IMR-90 (cell line): ENCODE data around the gene SORD. TPM values are rescaled to one million over a fixed set of nuclear protein-coding genes. Genes with fewer than 3 reads are reported as not detected.

Experiments used
- ATAC-seq: fragments of 200-7000 bp; cut with Tn5 transposase; 2 replicates; pipeline ENCODE4 v1.9.1; 2020; ENCODE audit warnings: low read depth, mild to moderate bottlenecking, moderate library complexity
- BruUV-seq: library from RNA; stranded (reverse); fragments of 400-500 nt; replicated peaks from 2 replicates; lab custom pipeline; 2021; lab: Mats Ljungman, UMichigan
- CTCF ChIA-PET: fragments of 300-600 bp; formaldehyde crosslinking; extraction: SDS; loops from one replicate; lab custom pipeline; 2021; ENCODE audit warnings: antibody characterized with exemption; lab: Yijun Ruan, JAX
- POLR2A ChIA-PET: fragments of 300-600 bp; sonication (Branson Sonifier 250); formaldehyde crosslinking; loops from one replicate; lab custom pipeline; 2022; ENCODE audit warnings: antibody characterized with exemption; ENCODE audit not compliant: unreplicated experiment; lab: Charles Lee
- DNase-seq: peaks from one replicate; pipeline ENCODE4 v3.0.0; 2013
- H2AFZ ChIP-seq: replicated peaks from 2 replicates; pipeline ENCODE3; 2013; ENCODE audit warnings: low read length, mild to moderate bottlenecking; ENCODE audit not compliant: poor library complexity
- H2AK5ac ChIP-seq: 2 replicates; pipeline ENCODE4 v1.6.1; 2013; ENCODE audit warnings: low read depth, low read length, inconsistent platforms
- H2AK9ac ChIP-seq: replicated peaks from 2 replicates; pipeline ENCODE3; 2013; ENCODE audit warnings: mild to moderate bottlenecking, low read depth, low read length, moderate library complexity; ENCODE audit not compliant: poor library complexity
- H2BK120ac ChIP-seq: 2 replicates; pipeline ENCODE4 v1.6.1; 2013; ENCODE audit warnings: low read depth, low read length, inconsistent platforms
- H2BK15ac ChIP-seq: 3 replicates; pipeline ENCODE4 v1.6.1; 2013; ENCODE audit warnings: low read depth, low read length, inconsistent platforms
- H2BK20ac ChIP-seq: 2 replicates; pipeline ENCODE4 v1.6.1; 2013; ENCODE audit warnings: low read depth, mild to moderate bottlenecking, inconsistent platforms, low read length, moderate library complexity
- H2BK5ac ChIP-seq: 2 replicates; pipeline ENCODE4 v1.6.1; 2013; ENCODE audit warnings: mild to moderate bottlenecking, low read depth, low read length, inconsistent platforms; ENCODE audit not compliant: poor library complexity, severe bottlenecking
- H3K14ac ChIP-seq: replicated peaks from 2 replicates; pipeline ENCODE4 v1.6.1; 2013; ENCODE audit warnings: low read depth, low read length, inconsistent platforms
- H3K18ac ChIP-seq: 2 replicates; pipeline ENCODE4 v1.6.1; 2013; ENCODE audit warnings: low read depth, low read length, control low read depth
- H3K23ac ChIP-seq: 2 replicates; pipeline ENCODE4 v1.6.1; 2013; ENCODE audit warnings: low read depth, low read length, inconsistent platforms
- H3K27ac ChIP-seq: 2 replicates; pipeline ENCODE4 v1.5.1; 2013; ENCODE audit warnings: mild to moderate bottlenecking, control low read depth, low read length; ENCODE audit not compliant: insufficient read depth
- H3K27me3 ChIP-seq: 2 replicates; pipeline ENCODE4 v1.6.1; 2013; ENCODE audit warnings: low read length; ENCODE audit not compliant: control insufficient read depth, insufficient read depth
- H3K36me3 ChIP-seq: 2 replicates; pipeline ENCODE4 v1.6.1; 2013; ENCODE audit warnings: low read length, mixed read lengths; ENCODE audit not compliant: control insufficient read depth, insufficient read depth
- H3K4ac ChIP-seq: 2 replicates; pipeline ENCODE4 v1.6.1; 2013; ENCODE audit warnings: low read depth, low read length, inconsistent platforms
- H3K4me1 ChIP-seq: 2 replicates; pipeline ENCODE4 v1.6.1; 2013; ENCODE audit warnings: low read length, mixed read lengths; ENCODE audit not compliant: control insufficient read depth, insufficient read depth
- H3K4me2 ChIP-seq: 2 replicates; pipeline ENCODE4 v1.6.1; 2013; ENCODE audit warnings: low read depth, mild to moderate bottlenecking, control low read depth, low read length, moderate library complexity
- H3K4me3 ChIP-seq: 2 replicates; pipeline ENCODE4 v1.5.1; 2013; ENCODE audit warnings: low read depth, mild to moderate bottlenecking, control low read depth, low read length, moderate library complexity; ENCODE audit not compliant: insufficient read depth
- H3K56ac ChIP-seq: 2 replicates; pipeline ENCODE4 v1.6.1; 2013; ENCODE audit warnings: low read length, inconsistent platforms; ENCODE audit not compliant: insufficient read depth; ENCODE audit errors: extremely low read depth
- H3K79me1 ChIP-seq, 2 experiments: 2 replicates each; pipeline ENCODE4 v1.6.1; 2013; ENCODE audit warnings: low read length in 2 of 2, inconsistent platforms in 1 of 2, low read depth in 1 of 2
- H3K9ac ChIP-seq: 2 replicates; pipeline ENCODE4 v1.6.1; 2013; ENCODE audit warnings: low read depth, low read length, control low read depth
- H3K9me1 ChIP-seq: 2 replicates; pipeline ENCODE4 v1.6.1; 2013; ENCODE audit warnings: low read length, inconsistent platforms; ENCODE audit not compliant: insufficient read depth
- H3K9me3 ChIP-seq: 2 replicates; pipeline ENCODE4 v1.6.1; 2013; ENCODE audit warnings: low read length; ENCODE audit not compliant: control insufficient read depth, insufficient read depth
- H4K20me1 ChIP-seq: 2 replicates; pipeline ENCODE4 v1.6.1; 2013; ENCODE audit warnings: low read length, inconsistent platforms; ENCODE audit not compliant: insufficient read depth
- H4K5ac ChIP-seq: 2 replicates; pipeline ENCODE4 v1.6.1; 2013; ENCODE audit warnings: mild to moderate bottlenecking, low read depth, low read length, control low read depth
- H4K8ac ChIP-seq, 2 experiments: 2 replicates each; pipeline ENCODE4 v1.6.1; 2013; ENCODE audit warnings: low read depth in 2 of 2, low read length in 2 of 2, control low read depth in 1 of 2, inconsistent platforms in 1 of 2
- H4K91ac ChIP-seq: 2 replicates; pipeline ENCODE4 v1.6.1; 2013; ENCODE audit warnings: low read depth, low read length, inconsistent platforms; ENCODE audit not compliant: insufficient read depth
- BHLHE40 ChIP-seq: fragments of 150-350 bp; IDR thresholded peaks from 2 replicates; pipeline ENCODE4 v1.6.1; 2016; ENCODE audit warnings: mild to moderate bottlenecking, low read depth, low read length
- CEBPB ChIP-seq: IDR thresholded peaks from 2 replicates; pipeline ENCODE4 v1.6.1; 2012; ENCODE audit warnings: low read depth, low read length, improper control_type of control experiment
- CHD1 ChIP-seq: IDR thresholded peaks from 2 replicates; pipeline ENCODE4 v1.6.1; 2012; ENCODE audit warnings: low read depth, low read length, improper control_type of control experiment
- FOS ChIP-seq: fragments of 150-350 bp; IDR thresholded peaks from 2 replicates; pipeline ENCODE4 v1.6.1; 2016; ENCODE audit warnings: low read depth, low read length
- MAFK ChIP-seq: IDR thresholded peaks from 2 replicates; pipeline ENCODE4 v1.6.1; 2012; ENCODE audit warnings: low read depth, low read length, improper control_type of control experiment
- MAZ ChIP-seq: IDR thresholded peaks from 2 replicates; pipeline ENCODE4 v1.6.1; 2012; ENCODE audit warnings: low read depth, mild to moderate bottlenecking, low read length, improper control_type of control experiment, moderate library complexity, borderline replicate concordance
- MXI1 ChIP-seq: IDR thresholded peaks from 2 replicates; pipeline ENCODE4 v1.6.1; 2012; ENCODE audit warnings: low read depth, mild to moderate bottlenecking, low read length, moderate library complexity, borderline replicate concordance
- NFE2L2 ChIP-seq: fragments of 150-350 bp; IDR thresholded peaks from 2 replicates; pipeline ENCODE4 v1.6.1; 2016; ENCODE audit warnings: low read depth, mild to moderate bottlenecking, low read length
- POLR2A ChIP-seq: IDR thresholded peaks from 2 replicates; pipeline ENCODE4 v1.6.1; 2012; ENCODE audit warnings: mild to moderate bottlenecking, low read depth, low read length
- RAD21 ChIP-seq: IDR thresholded peaks from 2 replicates; pipeline ENCODE4 v1.6.1; 2012; ENCODE audit warnings: low read length, improper control_type of control experiment
- RCOR1 ChIP-seq: IDR thresholded peaks from 2 replicates; pipeline ENCODE4 v1.6.1; 2012; ENCODE audit warnings: mild to moderate bottlenecking, low read length, improper control_type of control experiment; ENCODE audit not compliant: insufficient replicate concordance
- RFX5 ChIP-seq: IDR thresholded peaks from 2 replicates; pipeline ENCODE4 v1.8.0; 2012; ENCODE audit warnings: low read depth, mild to moderate bottlenecking, low read length, moderate library complexity
- SMC3 ChIP-seq: fragments of 150-350 bp; IDR thresholded peaks from 2 replicates; pipeline ENCODE4 v1.6.1; 2016; ENCODE audit warnings: low read depth, mild to moderate bottlenecking, antibody characterized with exemption, low read length, moderate library complexity
- WGBS, 2 experiments: methylation state at CpG; one replicate each; pipeline versions ENCODE4 v1.1.5 to v1.1.7; 2013; ENCODE audit warnings: missing lambda C conversion rate in 2 of 2; ENCODE audit not compliant: insufficient read length in 1 of 2; ENCODE audit errors: extremely low coverage in 2 of 2; 5-methylcytosine and 5-hydroxymethylcytosine counted together
- dilution Hi-C: fragments of 300-500 bp; cut with HindIII; formaldehyde crosslinking; loops from one replicate; pipeline ENCODE4 v1.14.3; 2018; ENCODE audit warnings: low sequenced_read_pairs; ENCODE audit not compliant: unreplicated experiment
- in situ Hi-C: fragments of 300-500 bp; cut with MboI; formaldehyde crosslinking; loops from 3 replicates; pipeline ENCODE4 v1.14.3; 2019; ENCODE audit warnings: low sequenced_read_pairs, inconsistent platforms, mixed read lengths
- intact Hi-C: fragments of 100-400 bp; cut with micrococcal nuclease; formaldehyde crosslinking; loops from 2 replicates; pipeline ENCODE4 v1.10.0; 2022
- polyA plus RNA-seq, 3 experiments: library from polyadenylated mRNA; depleted of rRNA; stranded (reverse); fragments of >200 nt; gene quantifications; 2 replicates each; pipeline ENCODE4 v1.2.3, GENCODE V29; 2012; ENCODE audit warnings: low replicate concordance in 1 of 3
- total RNA-seq: library from RNA; depleted of rRNA; stranded (reverse); fragments of >200 nt; gene quantifications from 2 replicates; pipeline ENCODE4 v1.2.3, GENCODE V29; 2012
- TF ChIP-seq, protein P1 (sequence below): conservative IDR thresholded peaks from 2 replicates; pipeline ENCODE4 v1.5.1; 2012; ENCODE audit warnings: mild to moderate bottlenecking, low read depth, low read length, improper control_type of control experiment
- TF ChIP-seq, protein P2 (sequence below): fragments of 150-350 bp; IDR thresholded peaks from 2 replicates; pipeline ENCODE4 v1.6.1; 2016; ENCODE audit warnings: low read depth, mild to moderate bottlenecking, low read length, moderate library complexity, borderline replicate concordance
- TF ChIP-seq, protein P3 (sequence below): fragments of 150-350 bp; IDR thresholded peaks from 2 replicates; pipeline ENCODE4 v1.6.1; 2017; ENCODE audit warnings: mild to moderate bottlenecking, antibody characterized with exemption, low read length, low read depth

The SORD gene
- total and polyA plus RNA-seq, 2 of the 4 experiments (the other 2 are of a cell fraction): 27.6 to 34.2 TPM

DNA sequence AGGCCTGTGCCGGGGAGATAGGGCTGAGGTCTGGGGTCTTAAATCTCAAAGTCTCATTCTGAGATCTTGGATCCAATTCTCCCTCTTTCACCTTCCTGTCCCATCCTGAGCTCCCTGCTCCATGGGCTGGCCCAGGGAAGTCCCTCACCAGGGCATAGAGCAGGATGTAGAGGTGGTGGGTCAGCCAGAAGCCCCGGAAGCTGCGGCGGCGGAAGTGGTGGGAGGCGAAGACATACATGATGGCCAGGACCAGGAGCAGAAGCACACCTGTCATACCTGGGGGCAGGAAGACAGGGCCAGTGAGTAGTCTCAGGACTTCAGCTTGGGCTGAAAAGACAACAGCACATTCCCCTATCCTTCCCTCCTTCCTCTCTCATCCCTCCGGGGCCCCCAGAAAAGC is 74.5 kb downstream of the SORD start:
- Histone ChIP-seq H3K9me1 (no peaks in the 10 kb centered on the region), H3K23ac (no peak overlapping the region), H2BK5ac (no peak overlapping the region), H2BK15ac (no peak overlapping the region), H3K27ac (no peak overlapping the region), H4K8ac (no peak overlapping the region), H3K56ac (no peak overlapping the region), H3K4me2 (no peak overlapping the region), H3K18ac (no peak overlapping the region), H3K36me3 (no peaks in the 10 kb centered on the region), H4K5ac (no peak overlapping the region), H2AFZ (no peak overlapping the region), H3K4ac (no peak overlapping the region), H3K9me3 (no peaks in the 10 kb centered on the region), H4K91ac (no peak overlapping the region), H2AK5ac (no peak overlapping the region), H2BK20ac (no peak overlapping the region), H4K20me1 (no peaks in the 10 kb centered on the region), H3K27me3 (peaks cover 39% of the 10 kb centered on the region), H2AK9ac (no peak overlapping the region), H3K9ac (no peak overlapping the region), H2BK120ac (no peak overlapping the region), H3K4me3 (no peak overlapping the region), H3K79me1 (no peaks in the 10 kb centered on the region), H3K14ac (no peak overlapping the region), H3K4me1 (peaks cover 1% of the 10 kb centered on the region; the same call in 1 of the 2 replicates)
- no CpG with 5 or more reads among the region's 7 CpGs for WGBS, 2 experiments
- dilution Hi-C loops (no loop called here), intact Hi-C loops (no loop called here), in situ Hi-C loops (no loop called here)
- CTCF ChIA-PET: no interaction called here
- BruUV-seq: no TSS peak
- POLR2A ChIA-PET: no interaction called here
- ATAC-seq (no peak), DNase-seq (no peak)
- no peak for TF ChIP-seq RFX5
- no peak for TF ChIP-seq MXI1
- TF ChIP-seq MAFK: no peak
- TF ChIP-seq, protein P1, sequence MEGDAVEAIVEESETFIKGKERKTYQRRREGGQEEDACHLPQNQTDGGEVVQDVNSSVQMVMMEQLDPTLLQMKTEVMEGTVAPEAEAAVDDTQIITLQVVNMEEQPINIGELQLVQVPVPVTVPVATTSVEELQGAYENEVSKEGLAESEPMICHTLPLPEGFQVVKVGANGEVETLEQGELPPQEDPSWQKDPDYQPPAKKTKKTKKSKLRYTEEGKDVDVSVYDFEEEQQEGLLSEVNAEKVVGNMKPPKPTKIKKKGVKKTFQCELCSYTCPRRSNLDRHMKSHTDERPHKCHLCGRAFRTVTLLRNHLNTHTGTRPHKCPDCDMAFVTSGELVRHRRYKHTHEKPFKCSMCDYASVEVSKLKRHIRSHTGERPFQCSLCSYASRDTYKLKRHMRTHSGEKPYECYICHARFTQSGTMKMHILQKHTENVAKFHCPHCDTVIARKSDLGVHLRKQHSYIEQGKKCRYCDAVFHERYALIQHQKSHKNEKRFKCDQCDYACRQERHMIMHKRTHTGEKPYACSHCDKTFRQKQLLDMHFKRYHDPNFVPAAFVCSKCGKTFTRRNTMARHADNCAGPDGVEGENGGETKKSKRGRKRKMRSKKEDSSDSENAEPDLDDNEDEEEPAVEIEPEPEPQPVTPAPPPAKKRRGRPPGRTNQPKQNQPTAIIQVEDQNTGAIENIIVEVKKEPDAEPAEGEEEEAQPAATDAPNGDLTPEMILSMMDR: no peak
- TF ChIP-seq, protein P2, sequence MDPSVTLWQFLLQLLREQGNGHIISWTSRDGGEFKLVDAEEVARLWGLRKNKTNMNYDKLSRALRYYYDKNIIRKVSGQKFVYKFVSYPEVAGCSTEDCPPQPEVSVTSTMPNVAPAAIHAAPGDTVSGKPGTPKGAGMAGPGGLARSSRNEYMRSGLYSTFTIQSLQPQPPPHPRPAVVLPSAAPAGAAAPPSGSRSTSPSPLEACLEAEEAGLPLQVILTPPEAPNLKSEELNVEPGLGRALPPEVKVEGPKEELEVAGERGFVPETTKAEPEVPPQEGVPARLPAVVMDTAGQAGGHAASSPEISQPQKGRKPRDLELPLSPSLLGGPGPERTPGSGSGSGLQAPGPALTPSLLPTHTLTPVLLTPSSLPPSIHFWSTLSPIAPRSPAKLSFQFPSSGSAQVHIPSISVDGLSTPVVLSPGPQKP: no peak
- TF ChIP-seq NFE2L2: no peak
- no peak for TF ChIP-seq MAZ
- TF ChIP-seq BHLHE40: no peak
- no peak for TF ChIP-seq CHD1
- TF ChIP-seq, protein P3, sequence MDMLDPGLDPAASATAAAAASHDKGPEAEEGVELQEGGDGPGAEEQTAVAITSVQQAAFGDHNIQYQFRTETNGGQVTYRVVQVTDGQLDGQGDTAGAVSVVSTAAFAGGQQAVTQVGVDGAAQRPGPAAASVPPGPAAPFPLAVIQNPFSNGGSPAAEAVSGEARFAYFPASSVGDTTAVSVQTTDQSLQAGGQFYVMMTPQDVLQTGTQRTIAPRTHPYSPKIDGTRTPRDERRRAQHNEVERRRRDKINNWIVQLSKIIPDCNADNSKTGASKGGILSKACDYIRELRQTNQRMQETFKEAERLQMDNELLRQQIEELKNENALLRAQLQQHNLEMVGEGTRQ: no peak
- TF ChIP-seq CEBPB: no peak
- TF ChIP-seq SMC3: no peak
- no peak for TF ChIP-seq FOS
- no peak for TF ChIP-seq POLR2A
- no peak for TF ChIP-seq RCOR1
- no peak for TF ChIP-seq RAD21
